GM12801 (cell line): ENCODE measurements around the gene MZB1.

ENCODE experiments used
- CTCF ChIP-seq: IDR thresholded peaks from one replicate; pipeline ENCODE4 v1.5.1; 2011; ENCODE audit warnings: control low read depth; ENCODE audit not compliant: insufficient read length; ENCODE audit errors: extremely low read depth

Gene MZB1

DNA sequence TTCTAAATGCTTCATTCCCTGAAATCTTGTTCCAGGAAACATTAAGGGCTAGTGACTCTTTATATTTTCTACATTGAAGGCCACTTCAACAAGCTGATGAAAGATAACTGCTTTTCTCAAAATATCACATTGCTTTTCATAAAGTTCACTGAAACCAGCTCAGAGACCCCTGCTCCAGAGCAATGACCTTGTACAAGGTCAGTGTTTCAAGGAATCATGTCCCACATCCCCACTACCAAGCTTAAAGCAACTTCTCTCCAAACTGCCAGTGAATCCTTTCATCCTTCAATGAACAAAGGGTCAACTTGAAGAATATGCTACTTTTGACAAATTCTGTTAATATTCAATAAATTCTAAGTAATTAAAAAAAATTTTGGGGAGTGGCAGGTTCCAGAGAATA lies 26.2 kb upstream of the MZB1 start:
- no peak for TF ChIP-seq CTCF

DNA sequence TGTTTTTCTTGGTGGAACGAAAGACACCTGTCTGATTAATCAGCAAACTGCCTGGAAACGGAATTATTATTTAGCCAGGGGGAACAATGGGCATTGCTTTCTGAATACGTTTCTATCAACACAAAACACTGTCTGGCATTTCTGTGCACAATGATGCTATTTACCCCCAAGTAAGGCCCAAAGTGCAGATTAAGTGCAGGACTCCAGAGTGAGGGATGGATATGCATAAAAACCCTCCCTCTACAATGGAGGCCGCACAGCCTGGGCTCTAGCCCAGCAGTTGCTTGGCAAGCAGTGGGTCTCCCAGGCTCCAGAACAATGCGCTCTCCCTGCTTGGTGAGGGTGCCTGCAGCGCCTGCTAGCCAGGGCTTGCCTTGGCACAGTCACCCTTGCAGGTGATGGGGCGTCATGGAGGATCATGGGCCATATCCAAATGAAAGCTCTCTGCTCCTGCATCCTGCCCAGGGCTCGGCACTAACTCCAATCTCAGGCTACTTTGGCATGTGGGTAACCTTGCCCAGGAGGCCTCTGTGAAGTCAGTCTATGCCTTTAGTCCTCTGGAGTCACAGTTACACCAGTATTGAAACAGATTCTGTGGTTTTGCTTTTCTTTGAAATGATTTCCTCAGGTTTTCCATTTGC lies 25.6 kb upstream of the MZB1 start:
- no peak for TF ChIP-seq CTCF

DNA sequence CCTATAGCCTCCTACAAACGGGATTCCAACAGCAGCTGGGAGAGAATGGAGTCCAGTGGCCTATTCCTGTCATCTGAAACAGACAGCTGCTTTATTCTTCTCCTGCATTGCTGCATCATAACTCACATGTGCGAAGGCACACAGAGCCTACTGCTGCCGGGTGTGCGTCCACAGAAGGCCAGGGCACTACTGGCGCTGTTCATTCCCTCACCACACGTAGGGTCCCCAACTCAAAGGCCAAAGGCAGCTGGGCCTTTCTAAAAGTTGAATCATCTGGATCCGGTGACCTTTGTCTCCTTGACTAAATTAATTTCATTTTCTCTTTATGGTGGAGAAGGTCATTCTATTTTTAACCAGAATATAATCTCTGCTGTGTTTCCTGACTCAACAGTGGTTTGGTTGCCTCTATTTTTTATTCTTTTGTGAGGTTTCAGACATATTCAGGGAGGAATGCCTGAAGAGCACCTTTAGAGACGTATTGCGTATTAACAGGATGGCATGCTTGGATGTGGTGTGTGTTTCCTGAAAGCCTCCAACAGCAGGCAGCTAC lies 24.9 kb upstream of the MZB1 start:
- no peak for TF ChIP-seq CTCF

- no peak for TF ChIP-seq CTCF
Observed at GRCh38 chr5:139413963-139414362, 24.2 kb upstream of the MZB1 start.

GRCh38 chr5:139413153-139413552 lies 23.4 kb upstream of the MZB1 start:
- TF ChIP-seq CTCF, result no peak

- TF ChIP-seq CTCF, result no peak
Observed at GRCh38 chr5:139410993-139411828, 21.5 kb upstream of the MZB1 start.

DNA sequence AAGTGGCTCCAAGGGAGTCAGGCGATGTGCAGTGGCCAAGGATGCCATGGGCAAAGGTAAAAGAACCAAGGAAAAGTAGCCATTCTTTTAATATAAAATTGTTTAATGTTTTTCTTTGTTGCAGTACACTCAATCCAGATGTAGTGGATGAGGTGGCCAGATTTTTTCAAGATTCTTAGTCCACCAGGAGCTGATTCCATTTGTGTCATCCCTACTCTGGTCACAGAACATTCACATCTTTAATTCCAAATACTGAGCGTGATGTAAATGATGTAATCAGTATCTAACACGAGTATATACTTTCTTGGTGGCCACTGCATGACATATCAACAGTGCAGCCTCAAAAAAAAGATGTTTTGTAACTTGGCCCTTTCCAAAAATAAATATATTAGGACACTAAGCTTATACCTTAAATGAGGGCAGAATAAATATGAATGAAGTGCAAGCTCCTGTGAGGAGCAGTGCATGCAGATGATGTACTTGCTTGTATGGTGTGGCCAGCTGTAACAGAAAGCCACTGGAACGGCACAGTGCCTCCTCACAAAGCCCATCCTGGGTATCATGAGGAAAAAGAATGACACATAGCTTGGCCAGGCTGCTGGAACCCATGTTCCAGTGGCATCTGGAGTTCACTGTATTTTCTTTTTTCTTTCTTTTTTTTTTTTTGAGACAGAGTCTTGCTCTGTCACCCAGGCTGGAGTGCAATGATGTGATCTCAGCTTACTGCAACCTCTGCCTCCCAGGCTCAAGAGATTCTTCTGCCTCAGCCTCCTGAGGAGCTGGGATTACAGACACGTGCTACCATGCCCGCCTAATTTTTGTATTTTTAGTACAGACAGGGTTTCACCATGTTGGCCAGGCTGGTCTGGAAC lies 20.6 kb upstream of the MZB1 start:
- no peak for TF ChIP-seq CTCF
